NCI-H146 treated with DMSO at 0.1 percent for 48 hours (cell line): ENCODE data around the gene SYCP3.
A peak's percentile ranks its signal among the peaks of the same experiment; 100 is the strongest.

Source experiments
- DNase-seq: peaks from one replicate; lab custom pipeline; 2025; ENCODE audit not compliant: unreplicated experiment; lab: John Stamatoyannopoulos, UW

Gene SYCP3

DNA sequence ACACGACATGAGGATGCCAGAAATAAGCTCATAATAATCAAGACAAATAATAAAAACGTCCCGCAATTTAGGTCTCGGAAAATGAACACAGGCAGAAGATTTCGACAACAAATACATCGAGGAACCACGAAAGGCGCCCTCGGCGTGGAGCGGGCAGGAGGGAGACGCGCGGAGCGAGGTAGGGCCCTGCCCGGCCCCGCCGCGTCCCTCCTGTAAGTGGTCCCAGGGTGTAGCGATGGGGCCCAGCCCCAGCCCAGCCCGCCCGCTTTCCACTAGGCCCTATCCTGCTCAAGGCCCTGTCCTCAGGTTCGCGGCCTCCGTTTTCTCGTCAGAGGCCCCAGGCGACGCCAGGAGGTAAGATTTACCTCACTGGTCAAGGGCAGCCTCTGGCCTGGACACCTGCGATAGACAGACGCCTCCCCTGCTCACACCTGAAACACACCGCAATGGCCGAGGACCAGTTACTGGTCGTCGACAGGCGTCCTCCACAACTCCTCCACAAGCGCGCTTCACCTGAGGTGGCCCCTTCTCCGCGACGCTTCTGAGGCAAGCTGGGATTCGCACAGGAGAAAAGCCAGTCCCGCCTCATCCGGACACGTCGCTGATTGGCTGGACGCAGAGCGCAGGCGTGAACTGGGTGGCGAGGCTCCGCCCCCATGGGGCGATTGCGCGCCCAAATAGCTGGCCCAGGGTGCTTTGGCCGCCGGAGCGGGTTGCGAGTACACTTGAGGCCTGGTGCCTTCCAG, at the start of gene SYCP3:
SYCP3 (minus strand) TSS at position 543 of the 746 bp plus-strand sequence. CDS start 1,527 bp downstream, outside the sequence.
- no peak for DNase-seq

DNA sequence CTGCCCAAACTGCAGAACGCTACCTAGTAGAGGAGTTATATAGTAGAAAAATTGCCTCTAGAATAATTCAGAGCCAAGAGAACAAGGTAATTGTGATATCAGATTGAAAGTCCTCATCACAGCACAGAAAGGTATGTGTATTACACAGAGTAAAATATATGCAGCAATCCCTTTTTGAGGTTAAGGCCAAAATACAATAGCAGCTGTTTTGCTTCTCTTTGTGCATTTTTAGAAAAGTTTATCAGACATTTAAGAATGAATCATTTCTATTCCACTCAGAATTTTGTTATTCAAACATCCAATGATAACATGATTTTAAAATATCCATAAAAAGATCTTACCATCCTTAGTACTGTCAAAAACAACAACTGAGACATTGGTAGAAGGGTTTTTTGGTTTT, 46.4 kb upstream of the SYCP3 start:
- no peak for DNase-seq

DNA sequence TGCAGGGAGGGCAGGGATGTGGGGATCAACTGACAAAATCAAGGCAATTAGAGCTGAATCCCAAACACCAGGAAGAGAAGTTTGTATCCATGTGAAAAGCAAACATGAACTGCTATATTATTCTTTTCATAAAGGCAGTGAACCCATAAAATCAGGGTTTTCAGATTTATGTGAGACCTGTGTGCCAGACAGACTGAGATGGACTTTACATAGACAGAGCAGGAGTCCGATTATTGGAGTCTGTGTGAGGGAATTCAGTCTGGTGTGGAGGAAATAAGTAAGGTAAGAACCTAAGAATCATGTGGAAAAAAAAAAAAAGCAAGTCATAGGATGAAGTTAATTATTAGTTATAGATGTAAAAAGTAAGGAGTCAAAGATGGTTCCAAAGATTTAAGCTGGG, 45.1 kb upstream of the SYCP3 start:
- no peak for DNase-seq

DNA sequence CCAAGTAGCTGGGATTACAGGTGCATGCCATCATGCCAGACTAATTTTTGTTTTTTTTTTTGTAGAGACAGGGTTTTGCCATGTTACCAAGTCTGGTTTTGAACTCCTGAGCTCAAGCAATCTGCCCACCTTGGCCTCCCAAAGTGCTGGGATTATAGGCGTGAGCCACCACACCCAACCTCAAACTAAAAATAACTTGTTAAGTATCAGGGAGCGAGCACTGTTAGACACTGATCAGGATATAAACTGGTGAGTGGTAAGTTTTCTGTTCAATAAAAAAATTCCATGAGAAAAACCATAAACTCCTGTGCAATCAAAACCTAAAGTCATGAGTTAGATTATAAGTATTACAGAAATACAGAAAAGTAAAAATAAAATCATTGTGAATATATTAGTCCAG, 44.6 kb upstream of the SYCP3 start:
- DNase-seq: no peak

DNA sequence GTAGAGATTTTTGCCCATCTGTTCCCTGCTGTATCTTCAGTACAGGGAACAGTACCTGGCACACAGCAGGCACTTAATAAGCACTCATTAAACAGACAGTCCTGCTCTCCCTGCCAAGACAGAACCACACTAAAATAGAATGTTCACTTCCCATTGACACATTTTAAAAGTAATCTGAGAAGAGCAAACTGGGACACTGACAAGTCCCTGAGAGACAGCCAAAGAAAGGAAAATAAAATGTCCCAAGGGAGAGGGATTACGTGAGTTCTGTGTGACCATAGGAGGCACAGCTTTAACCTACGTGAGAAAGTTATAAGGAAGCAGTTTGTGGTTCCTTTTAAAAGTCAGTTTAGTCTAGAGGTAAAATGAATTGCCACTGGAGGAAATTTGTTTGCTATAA, 43.9 kb upstream of the SYCP3 start:
- no peak for DNase-seq

DNA sequence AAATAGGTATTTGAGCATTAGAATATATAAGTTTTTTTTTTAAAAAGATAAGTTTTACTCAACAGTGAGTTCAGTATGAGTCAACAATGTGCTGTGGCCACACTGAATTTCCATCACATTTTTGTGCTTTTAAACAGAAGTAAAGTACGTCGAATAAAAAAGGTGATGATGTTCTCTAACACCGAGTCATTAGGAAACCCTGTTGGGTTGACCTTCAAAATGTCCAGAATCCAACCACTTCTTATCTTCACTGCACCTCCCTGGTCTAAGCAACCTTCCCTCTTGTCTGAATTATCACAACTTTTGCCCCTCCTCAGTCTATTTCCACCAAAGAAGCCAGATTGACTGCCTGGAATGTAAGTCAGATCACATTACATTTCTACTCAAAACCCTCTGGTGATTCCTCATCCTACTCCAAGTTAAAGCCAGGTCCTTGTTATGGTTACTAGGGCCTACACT, 43.0 kb upstream of the SYCP3 start:
- DNase-seq: no peak

DNA sequence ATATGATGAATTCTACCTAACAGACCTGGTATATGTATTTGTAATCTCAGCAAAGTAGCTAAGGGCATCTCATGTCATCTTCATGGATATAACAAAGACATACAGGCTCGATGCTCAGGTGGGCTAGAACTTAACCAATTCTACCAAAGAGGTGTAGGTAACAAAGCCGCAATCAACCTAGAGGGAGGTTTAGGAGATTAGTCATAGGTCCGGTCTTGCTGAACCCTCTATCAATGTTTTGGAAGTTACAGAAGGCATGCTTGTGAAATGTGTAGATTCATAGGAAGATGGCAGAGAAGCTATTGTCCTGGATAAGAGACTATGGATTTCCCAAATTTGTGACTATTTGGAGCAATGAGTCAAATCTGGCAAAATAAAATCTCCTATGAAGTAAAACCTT, 42.6 kb upstream of the SYCP3 start:
- DNase-seq: no peak

DNA sequence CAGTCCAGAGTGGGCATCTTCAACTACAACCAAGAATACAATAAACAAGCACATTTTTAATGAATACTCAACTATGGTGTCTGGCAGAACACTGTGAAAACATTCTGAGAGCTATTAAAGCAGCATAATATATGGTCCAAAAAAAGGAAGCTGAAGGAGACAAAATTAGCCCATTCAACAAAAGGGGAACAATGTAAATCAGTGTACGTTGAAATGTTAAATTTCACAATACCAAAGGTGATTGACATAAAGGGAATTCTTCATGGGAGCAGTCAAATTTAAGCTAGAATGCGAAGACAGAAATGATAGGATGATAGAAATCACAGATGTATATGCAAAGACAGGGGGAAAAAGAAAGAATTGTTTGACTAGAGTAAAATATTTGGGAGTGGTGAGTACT, 41.3 kb upstream of the SYCP3 start:
- no peak for DNase-seq

DNA sequence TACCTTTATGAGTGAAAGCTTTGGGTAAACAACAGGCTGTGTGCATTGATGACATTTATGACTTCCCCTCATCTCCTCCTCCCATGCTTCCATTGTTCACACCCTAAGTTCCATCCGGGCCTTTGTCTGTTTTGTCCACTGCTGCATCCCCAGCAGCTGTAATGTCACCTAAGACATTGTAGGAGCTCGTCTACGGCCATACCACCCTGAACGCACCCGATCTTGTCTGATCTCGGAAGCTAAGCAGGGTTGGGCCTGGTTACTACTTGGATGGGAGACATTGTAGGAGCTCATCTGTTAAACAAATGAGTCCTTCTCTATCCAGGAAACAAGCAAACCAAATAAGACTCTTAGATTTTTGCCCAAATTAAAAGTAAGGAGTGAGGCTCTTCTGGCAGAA, 40.4 kb upstream of the SYCP3 start:
- peak; percentile 69 for DNase-seq

DNA sequence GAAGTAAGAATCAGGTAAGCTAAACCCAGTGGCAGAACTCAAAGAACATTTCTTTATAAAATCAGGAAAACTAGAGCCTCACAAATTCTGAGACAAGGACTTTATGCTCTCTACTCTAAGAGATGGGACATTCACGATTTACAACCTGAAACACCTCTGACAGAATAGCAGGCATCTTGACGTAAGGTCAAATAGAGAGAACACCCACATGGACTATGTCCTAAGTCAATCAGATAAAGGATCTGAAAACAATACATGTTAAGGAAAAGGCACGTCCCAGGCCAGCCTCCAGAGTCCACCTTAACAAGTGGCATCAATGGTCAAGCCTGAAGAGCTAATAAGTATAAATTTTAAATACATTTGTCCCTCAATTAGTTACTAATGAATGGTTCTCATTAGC, 39.9 kb upstream of the SYCP3 start:
- no peak for DNase-seq

DNA sequence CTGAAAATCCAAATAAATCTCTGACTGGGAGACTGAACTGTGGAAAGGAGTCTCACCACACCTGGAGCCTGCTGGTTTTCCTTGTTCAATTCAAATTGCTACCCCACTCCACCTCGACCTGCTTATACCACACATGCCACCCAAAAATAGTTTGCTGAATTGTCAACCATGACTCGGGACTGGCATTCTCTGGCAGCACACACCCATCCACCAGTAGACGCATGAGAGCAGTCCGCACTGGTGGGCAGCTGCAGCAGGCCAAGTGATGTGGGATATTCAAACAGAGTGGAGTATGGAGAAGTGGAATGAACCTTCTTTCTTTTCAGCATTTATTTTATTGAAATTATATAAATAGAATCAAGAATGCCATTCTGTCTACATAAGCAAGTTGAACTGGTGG, 38.7 kb upstream of the SYCP3 start:
- no peak for DNase-seq

DNA sequence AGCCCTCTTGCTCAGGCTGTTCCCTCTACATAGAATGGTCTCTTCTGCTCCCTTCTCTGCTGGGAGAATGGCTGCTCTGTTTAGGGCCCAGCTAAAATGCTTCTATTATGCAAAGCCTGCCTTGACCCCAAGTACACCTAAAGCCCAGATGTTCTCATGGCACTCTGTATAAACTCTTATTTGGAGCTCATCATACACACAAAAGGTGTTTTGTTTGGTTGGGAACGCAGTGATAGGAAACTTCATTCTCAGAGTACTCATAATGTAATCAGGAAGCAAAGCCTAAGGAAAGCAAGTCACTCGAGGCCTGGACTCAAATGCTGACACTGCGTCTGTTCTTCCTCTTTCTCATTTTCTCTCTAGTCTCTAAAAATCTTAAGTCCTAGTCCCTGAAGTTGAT, 38.2 kb upstream of the SYCP3 start:
- DNase-seq: no peak

DNA sequence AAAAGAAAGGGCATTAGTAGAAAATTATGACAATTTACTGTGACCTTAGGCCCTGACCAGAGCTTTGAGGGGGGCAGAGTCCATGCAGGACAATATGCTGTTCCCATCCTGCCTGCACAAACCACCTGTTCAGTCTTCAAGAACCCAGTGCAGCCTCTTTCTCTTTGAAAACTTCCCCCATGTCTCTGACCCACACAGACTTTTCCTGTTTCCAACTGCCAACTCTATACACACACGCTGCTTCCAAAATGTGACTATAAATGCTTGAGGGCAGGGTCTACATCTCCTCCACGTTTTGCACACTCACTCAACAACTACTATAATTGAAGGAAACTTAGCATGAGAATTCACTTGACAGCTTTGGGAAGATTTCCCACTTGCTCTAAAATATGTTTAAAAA, 36.6 kb upstream of the SYCP3 start:
- DNase-seq: no peak

DNA sequence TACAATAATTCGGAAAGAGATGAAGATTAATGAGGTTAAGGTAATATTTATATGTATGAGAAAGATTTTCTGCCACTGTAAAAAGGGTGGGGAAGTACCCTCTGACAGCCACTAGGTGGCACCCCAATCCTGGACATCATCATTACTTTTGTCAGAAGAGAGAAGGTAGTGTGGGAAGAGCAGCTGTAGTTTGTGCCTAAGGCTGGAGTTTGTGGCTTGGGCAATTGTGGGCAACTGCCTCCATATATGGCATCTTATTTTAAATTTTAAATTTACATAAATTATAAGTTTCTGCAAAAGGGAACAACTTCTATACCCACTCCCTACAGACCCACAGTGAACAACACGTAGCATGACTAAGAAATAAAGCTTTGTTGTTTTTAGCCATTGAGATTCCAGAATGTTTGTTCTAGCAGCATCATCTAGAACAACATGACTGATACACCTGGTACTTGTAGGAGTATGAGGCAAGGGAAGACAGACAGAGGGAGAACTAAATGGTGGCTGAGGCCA, 34.4 kb upstream of the SYCP3 start:
- peak; percentile 62 for DNase-seq

DNA sequence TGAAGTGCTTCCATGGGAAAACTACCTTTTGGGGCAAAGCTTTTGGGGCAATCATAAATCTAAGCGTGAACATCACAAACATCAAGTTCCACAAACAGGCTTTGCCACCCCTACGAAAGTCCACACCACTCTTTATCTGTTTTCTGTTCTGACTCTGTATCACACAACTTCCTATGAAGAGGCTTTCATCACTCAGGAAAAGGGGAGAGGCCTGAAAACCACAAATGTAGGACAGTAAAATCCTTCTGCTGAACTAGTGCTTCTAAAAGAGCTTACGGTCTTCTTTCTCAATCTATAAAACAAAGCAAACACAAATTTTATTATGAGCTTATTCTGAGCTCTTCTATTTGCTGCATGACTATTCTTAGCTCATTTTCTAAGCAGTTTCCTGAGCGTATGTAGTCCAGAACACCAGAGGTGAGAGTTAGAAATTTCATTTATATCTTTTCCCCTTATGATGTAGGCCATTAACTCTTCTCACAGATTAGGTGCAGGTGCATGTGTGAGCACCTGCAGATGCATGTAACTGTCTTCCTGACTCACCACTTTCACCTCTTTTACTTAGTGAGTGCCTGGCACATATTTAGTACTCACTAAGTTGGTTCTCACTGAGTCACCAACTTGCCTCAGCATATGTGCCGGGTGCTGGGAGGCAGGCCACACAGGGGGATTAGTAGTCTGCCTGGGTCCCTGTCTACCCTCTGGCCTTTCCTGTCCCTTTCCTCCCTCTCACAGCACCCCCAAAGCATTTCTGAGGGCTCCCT, 32.9 kb upstream of the SYCP3 start:
- no peak for DNase-seq

DNA sequence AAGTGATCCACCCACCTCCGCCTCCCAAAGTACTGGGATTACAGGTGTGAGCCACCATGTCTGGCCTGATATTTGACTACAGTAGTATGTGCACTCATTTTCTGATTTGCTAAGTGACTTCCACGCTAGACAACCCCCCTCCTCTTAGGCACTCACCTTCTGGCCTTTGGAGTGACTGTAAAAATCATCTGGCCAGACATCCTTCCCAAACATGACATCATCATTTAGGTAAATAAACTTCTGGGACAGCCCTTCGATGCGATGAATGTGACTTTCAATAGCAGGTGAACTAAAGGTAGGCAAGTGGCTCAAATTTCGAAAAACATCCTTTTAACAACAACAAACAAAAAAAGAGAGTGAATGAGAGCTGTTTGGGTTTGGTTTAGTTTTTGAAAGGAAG, 30.6 kb upstream of the SYCP3 start:
- no peak for DNase-seq

DNA sequence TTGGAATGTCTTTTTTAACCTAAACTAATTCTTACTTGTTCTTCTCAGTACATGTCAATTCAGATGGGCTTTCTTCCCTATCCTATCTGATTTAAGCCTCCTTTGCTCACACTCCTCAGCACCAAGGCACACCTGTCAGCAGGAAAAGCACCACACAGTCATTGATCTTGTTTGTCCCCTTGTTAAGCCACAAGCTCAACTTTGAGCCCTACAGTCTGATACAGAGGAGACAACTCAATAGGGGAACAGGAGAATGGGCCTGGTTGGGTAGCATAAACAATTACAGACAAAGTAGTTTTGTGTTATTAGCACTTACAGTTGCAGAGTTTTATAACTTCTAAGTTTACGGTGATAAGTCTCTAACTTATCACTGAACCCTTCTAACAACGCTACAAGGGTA, 29.5 kb upstream of the SYCP3 start:
- DNase-seq: no peak

DNA sequence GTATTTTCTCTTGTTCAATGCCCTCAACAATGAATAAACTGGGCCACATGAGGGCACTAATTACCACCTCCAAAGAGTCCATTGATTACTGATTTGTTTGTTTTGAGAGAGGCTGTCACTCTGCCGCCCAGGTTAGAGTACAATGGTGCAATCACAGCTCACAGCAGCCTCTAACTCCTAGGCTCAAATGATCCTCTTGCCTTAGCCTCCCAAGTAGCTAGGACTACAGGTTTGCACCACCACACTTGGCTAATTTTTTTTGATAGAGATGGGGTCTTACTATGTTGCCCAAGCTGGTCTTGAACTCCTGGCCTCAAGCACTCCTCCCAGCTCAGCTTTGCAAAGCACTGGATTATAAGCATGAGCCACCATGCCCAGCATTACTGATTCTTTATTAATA, 28.3 kb upstream of the SYCP3 start:
- no peak for DNase-seq

DNA sequence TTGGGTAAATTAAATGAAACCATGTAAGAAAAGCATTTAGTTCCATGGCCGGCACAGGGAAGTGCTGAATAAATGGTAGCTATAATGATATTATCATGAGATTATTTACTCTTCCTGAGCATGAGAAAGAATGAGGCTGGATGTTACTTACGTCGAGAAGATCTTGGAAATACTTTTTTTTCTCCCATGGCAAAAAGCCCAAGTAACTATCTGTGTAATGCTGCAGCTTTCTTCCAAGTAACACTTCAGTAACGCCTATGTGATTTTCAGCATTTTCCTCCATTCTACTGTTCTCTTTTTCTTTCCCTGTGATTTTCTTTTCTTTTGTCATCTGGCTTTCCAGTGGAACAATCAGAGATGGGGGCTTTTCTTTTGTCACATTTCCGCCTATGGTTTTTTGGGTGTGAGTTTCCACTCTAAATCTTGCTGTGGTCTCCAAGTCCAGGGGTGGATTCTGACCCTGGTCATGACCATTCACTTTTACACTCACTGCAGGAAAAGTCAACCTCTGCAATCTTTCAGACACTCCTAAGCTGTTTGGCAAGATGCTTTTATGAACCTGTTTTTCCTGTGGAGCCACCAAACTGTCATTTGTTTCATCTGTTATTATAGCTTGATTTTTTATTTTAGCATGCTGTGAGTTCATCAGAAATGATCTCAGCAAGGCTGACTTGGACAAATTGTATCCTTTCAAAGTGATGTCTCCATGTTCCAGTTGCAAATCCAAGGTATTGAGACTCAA, 25.0 kb upstream of the SYCP3 start:
- no peak for DNase-seq

DNA sequence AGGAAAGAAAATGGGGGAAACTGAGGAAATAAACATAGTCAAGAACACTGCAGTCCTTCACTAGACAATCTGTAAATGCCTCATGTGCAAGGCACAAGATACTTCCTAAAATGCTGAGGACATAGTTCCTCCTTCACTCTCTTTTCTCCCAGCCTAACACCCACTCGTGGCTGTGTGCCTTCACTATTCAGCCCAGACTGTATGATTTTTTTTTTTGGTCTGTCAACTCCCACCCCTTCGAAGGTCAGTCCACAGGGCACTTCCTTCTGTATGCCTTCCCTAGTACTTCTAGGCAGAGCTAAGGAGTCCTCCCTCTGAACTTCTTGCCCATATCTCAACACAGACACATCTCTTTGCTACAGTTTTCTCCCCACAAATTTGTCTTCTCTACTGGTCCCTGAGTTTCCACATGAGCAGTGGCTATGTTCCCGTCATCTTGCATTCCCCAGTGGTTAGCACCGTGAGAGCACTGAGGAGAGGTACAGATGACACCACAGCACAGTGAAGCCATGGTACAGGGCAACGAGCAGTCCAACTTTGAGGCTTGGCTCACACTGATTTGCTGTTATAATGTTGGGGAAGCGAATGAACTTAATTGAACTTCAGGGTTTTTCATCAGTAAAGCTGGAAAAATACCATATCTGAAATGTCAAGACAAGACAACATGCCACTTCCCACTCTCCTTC, 24.1 kb upstream of the SYCP3 start:
- DNase-seq: no peak

DNA sequence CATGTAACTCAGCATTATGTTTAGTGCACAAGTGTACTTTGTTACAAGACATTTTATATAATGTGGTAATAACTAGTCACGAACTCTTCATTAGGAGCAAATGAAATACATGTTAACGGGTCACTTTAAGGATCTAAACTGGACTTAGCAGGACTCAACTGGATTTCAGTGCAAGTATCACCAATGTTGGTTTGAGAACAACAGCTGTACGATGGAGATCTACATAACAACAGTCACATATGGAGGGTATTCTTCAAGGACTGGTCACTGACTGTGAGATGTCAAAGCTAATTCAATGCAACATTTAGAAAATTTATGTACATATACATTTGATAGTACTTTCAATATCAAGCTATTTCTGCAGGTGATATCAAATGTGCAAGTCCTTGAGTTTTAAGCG, 22.5 kb upstream of the SYCP3 start:
- no peak for DNase-seq
